Measurements from ENCODE around the gene RIPOR1.

- TF ChIP-seq CTCF (conservative IDR thresholded peaks at IDR 0.05; ENCODE audit: low read length) (no peak), EZH2phosphoT487 (IDR thresholded peaks at IDR 0.05; ENCODE audit: borderline replicate concordance) (no peak)
Observed at GRCh38 chr16:67530013-67530939, 1.6 kb downstream of the RIPOR1 start.
